ENCODE results near the gene AMIGO2.

AMIGO2 gene

GRCh38 chr12:47082796-47083621 lies 3.2 kb upstream of the AMIGO2 start:
- H3K36me3 ChIP-seq (ENCODE audit: control insufficient read depth in 2 of 2, insufficient read depth in 1 of 2, low read length in 2 of 2): no peaks in the 10 kb centered on the region
- CTCF ChIA-PET: interaction anchor here (0.6 to 2.1 kb wide), 3 partner anchors 12 to 146 kb away, joined by 3 to 19 read pairs (median 4); no protein-coding TSS in a partner anchor
- POLR2A ChIA-PET: no interaction called here
- H3K9me3 ChIP-seq (ENCODE audit: control insufficient read depth, insufficient read depth, low read depth, low read length): no peaks in the 10 kb centered on the region
- H3K4me1 ChIP-seq (ENCODE audit: control insufficient read depth, insufficient read depth, low read length): peaks cover 22% of the 10 kb centered on the region
- H3K4me3 ChIP-seq (ENCODE audit: low read depth, low read length): no peak overlapping the region
- H3K27ac ChIP-seq (ENCODE audit: extremely low read depth, low read depth, low read length): no peak overlapping the region
- no peak for TF ChIP-seq PRDM1 (tag by site-specific recombination; IDR thresholded peaks at IDR 0.05)
- TF ChIP-seq IKZF3 (tag by site-specific recombination; IDR thresholded peaks at IDR 0.05): no peak
- peak; percentile 48; the same call in 1 of the 2 replicates for TF ChIP-seq ZBTB8A (tag by site-specific recombination; IDR thresholded peaks at IDR 0.05)
- TF ChIP-seq ZNF747 (tag by site-specific recombination; IDR thresholded peaks at IDR 0.05): no peak
- TF ChIP-seq ZNF621 (tag by site-specific recombination; IDR thresholded peaks at IDR 0.05): no peak
- no peak for TF ChIP-seq PRDM4 (tag by site-specific recombination; IDR thresholded peaks at IDR 0.05)
- peak; percentile 51 for TF ChIP-seq OSR2 (tag by site-specific recombination; IDR thresholded peaks at IDR 0.05)
- no peak for TF ChIP-seq SP2 (tag by site-specific recombination; IDR thresholded peaks at IDR 0.05)
- TF ChIP-seq ZNF707 (tag by site-specific recombination; IDR thresholded peaks at IDR 0.05): no peak
- no peak for TF ChIP-seq ZNF132 (tag by site-specific recombination; IDR thresholded peaks at IDR 0.05; ENCODE audit: borderline replicate concordance)
- TF ChIP-seq ZNF558 (tag by site-specific recombination; IDR thresholded peaks at IDR 0.05): no peak
- TF ChIP-seq ZNF169 (tag by site-specific recombination; IDR thresholded peaks at IDR 0.05): no peak
- no peak for TF ChIP-seq ZNF341 (tag by site-specific recombination; IDR thresholded peaks at IDR 0.05; ENCODE audit: low read depth)
- TF ChIP-seq ZBTB11 (tag by site-specific recombination; conservative IDR thresholded peaks at IDR 0.05; ENCODE audit: low read depth): no peak
- TF ChIP-seq ZNF354C (tag by site-specific recombination; IDR thresholded peaks at IDR 0.05; ENCODE audit: borderline replicate concordance, low read depth): no peak
- 0 out of 2 replicates have a peak, but pooled peaks have one; percentile 31 for TF ChIP-seq SCRT2 (tag by site-specific recombination; IDR thresholded peaks at IDR 0.05)
- no peak for TF ChIP-seq ZNF768 (tag by site-specific recombination; IDR thresholded peaks at IDR 0.05)
- TF ChIP-seq, protein P1, sequence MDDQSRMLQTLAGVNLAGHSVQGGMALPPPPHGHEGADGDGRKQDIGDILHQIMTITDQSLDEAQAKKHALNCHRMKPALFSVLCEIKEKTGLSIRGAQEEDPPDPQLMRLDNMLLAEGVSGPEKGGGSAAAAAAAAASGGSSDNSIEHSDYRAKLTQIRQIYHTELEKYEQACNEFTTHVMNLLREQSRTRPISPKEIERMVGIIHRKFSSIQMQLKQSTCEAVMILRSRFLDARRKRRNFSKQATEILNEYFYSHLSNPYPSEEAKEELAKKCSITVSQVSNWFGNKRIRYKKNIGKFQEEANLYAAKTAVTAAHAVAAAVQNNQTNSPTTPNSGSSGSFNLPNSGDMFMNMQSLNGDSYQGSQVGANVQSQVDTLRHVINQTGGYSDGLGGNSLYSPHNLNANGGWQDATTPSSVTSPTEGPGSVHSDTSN (CRISPR knock-in tag; IDR thresholded peaks at IDR 0.05): no peak
- no peak for TF ChIP-seq ZNF10 (tag by site-specific recombination; IDR thresholded peaks at IDR 0.05)
- TF ChIP-seq ZNF37A (tag by site-specific recombination; IDR thresholded peaks at IDR 0.05): no peak
- TF ChIP-seq ZNF664 (tag by site-specific recombination; IDR thresholded peaks at IDR 0.05): no peak
- peak; percentile 29; the same call in 1 of the 2 replicates for TF ChIP-seq GLIS1 (tag by site-specific recombination; IDR thresholded peaks at IDR 0.05)
- TF ChIP-seq, protein P2, sequence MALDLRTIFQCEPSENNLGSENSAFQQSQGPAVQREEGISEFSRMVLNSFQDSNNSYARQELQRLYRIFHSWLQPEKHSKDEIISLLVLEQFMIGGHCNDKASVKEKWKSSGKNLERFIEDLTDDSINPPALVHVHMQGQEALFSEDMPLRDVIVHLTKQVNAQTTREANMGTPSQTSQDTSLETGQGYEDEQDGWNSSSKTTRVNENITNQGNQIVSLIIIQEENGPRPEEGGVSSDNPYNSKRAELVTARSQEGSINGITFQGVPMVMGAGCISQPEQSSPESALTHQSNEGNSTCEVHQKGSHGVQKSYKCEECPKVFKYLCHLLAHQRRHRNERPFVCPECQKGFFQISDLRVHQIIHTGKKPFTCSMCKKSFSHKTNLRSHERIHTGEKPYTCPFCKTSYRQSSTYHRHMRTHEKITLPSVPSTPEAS (tag by site-specific recombination; IDR thresholded peaks at IDR 0.05): no peak
- TF ChIP-seq, protein P3, sequence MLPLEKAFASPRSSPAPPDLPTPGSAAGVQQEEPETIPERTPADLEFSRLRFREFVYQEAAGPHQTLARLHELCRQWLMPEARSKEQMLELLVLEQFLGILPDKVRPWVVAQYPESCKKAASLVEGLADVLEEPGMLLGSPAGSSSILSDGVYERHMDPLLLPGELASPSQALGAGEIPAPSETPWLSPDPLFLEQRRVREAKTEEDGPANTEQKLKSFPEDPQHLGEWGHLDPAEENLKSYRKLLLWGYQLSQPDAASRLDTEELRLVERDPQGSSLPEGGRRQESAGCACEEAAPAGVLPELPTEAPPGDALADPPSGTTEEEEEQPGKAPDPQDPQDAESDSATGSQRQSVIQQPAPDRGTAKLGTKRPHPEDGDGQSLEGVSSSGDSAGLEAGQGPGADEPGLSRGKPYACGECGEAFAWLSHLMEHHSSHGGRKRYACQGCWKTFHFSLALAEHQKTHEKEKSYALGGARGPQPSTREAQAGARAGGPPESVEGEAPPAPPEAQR (tag by site-specific recombination; IDR thresholded peaks at IDR 0.05): no peak
- TF ChIP-seq ZBTB10 (tag by site-specific recombination; IDR thresholded peaks at IDR 0.05): no peak
- TF ChIP-seq ZNF555 (tag by site-specific recombination; conservative IDR thresholded peaks at IDR 0.05): no peak

Data from HEK293 (cell line).